Uterus (tissue), 4 donors: ENCODE results near the gene SLC25A22. TPM values are rescaled to one million over a fixed set of nuclear protein-coding genes. Genes with fewer than 3 reads are reported as not detected.

Experiments
- DNase-seq, 2 donors: peaks; one replicate each; pipeline ENCODE4 v3.0.0-alpha.2; 2019 to 2020
- H3K27ac ChIP-seq, 2 donors: fragments of 200-600 bp; sonication (generic); 1 replicate in 1 of 2; 2 replicates in 1 of 2; pipeline ENCODE4 v1.5.1; 2016 to 2018
- H3K27me3 ChIP-seq, 2 donors: fragments of 200-600 bp; sonication (generic); one replicate each; pipeline ENCODE4 v1.5.1; 2018 to 2019; ENCODE audit warnings: control low read depth in 1 of 2
- H3K36me3 ChIP-seq, 2 donors: fragments of 200-600 bp; sonication (generic); one replicate each; pipeline ENCODE4 v1.5.1; 2019; ENCODE audit warnings: control low read depth in 1 of 2
- H3K4me1 ChIP-seq, 2 donors: fragments of 200-600 bp; sonication (generic); one replicate each; pipeline ENCODE4 v1.5.1; 2018 to 2019; ENCODE audit warnings: control low read depth in 1 of 2
- H3K4me3 ChIP-seq, 2 donors: fragments of 200-600 bp; sonication (generic); 1 replicate in 1 of 2; 2 replicates in 1 of 2; pipeline ENCODE4 v1.5.1; 2018 to 2019; ENCODE audit warnings: mild to moderate bottlenecking in 1 of 2
- H3K9me3 ChIP-seq, 2 donors: fragments of 200-600 bp; sonication (generic); one replicate each; pipeline ENCODE4 v1.5.1; 2019; ENCODE audit warnings: control low read depth in 1 of 2
- CTCF ChIP-seq, 4 experiments: fragments of 200-600 bp in 2 of 4; fragments of 450-650 bp in 2 of 4; sonication (generic) in 2 of 4; IDR thresholded peaks; one replicate each; pipeline ENCODE4 v1.5.1; 2016 to 2019; ENCODE audit warnings: antibody characterized with exemption in 4 of 4, mild to moderate bottlenecking in 2 of 4, moderate library complexity in 1 of 4
- POLR2A ChIP-seq, 2 donors: fragments of 450-650 bp; IDR thresholded peaks; one replicate each; pipeline ENCODE4 v1.6.1; 2016; ENCODE audit warnings: antibody characterized with exemption in 2 of 2, mild to moderate bottlenecking in 1 of 2, moderate library complexity in 1 of 2
- intact Hi-C: fragments of 100-400 bp; cut with DNase I; formaldehyde crosslinking; loops from one replicate; pipeline ENCODE4 v1.15.1; 2023; ENCODE audit warnings: low total_unique reads
- total RNA-seq, 4 donors: library from RNA; depleted of rRNA in 3 of 4; stranded (reverse); fragments of >200 nt in 3 of 4; gene quantifications; one replicate each; pipeline versions ENCODE4 v1.1.0 to v1.2.4, GENCODE V29; 2014 to 2023
- donor health status: DM: yes; HTN: yes; CAD: no.

The SLC25A22 gene
- total RNA-seq, 4 donors from 2014 or later: 0.29 to 20.8 (median 5.4) TPM

- Histone ChIP-seq H3K27me3 (peaks cover 0 to 4% of the 10 kb centered on the region in 2 donors), H3K4me1 (peaks cover 6 to 18% of the 10 kb centered on the region in 2 donors), H3K4me3 (no peak overlapping the region), H3K36me3 (no peaks in the 10 kb centered on the region), H3K9me3 (no peaks in the 10 kb centered on the region), H3K27ac (no peak overlapping the region)
- DNase-seq: no peak
- TF ChIP-seq CTCF (IDR thresholded peaks at IDR 0.05): no peak
- no peak for TF ChIP-seq POLR2A (IDR thresholded peaks at IDR 0.05)
- intact Hi-C loops: no loop called here
Observed at GRCh38 chr11:791658-792534, 6.2 kb downstream of the SLC25A22 start.

- no peaks in the 10 kb centered on the region for H3K36me3 ChIP-seq
- TF ChIP-seq CTCF (IDR thresholded peaks at IDR 0.05) (no peak), POLR2A (IDR thresholded peaks at IDR 0.05) (no peak)
- H3K4me1 ChIP-seq: peaks cover 0 to 11% of the 10 kb centered on the region in 2 donors
- H3K9me3 ChIP-seq: no peaks in the 10 kb centered on the region
- peaks cover 0 to 4% of the 10 kb centered on the region in 2 donors for H3K27me3 ChIP-seq
- no peak overlapping the region for H3K4me3 ChIP-seq
- intact Hi-C loops: no loop called here
- no peak overlapping the region for H3K27ac ChIP-seq
- no peak for DNase-seq
Observed at GRCh38 chr11:790721-791564, 7.1 kb downstream of the SLC25A22 start.

- Histone ChIP-seq H3K9me3 (no peaks in the 10 kb centered on the region), H3K4me3 (no peak within 1 kb of the TSS), H3K27me3 (peaks cover 0 to 4% of the 10 kb centered on the region in 2 donors), H3K36me3 (no peaks in the 10 kb centered on the region), H3K4me1 (peaks cover 0 to 2% of the 10 kb centered on the region in 2 donors), H3K27ac (no peak within 1 kb of the TSS)
- peak in 1 of 2 donors; percentile 56 for DNase-seq
- intact Hi-C loops: no loop called here
- no peak for TF ChIP-seq CTCF (IDR thresholded peaks at IDR 0.05)
- TF ChIP-seq POLR2A (IDR thresholded peaks at IDR 0.05): no peak
Observed at GRCh38 chr11:789943-790342, 8.1 kb downstream of the SLC25A22 start, which contains the start of gene CEND1. Gene CEND1, minus strand, starts transcription at chr11:790090. Its CDS starts 1,514 bp downstream, at chr11:788576.

GRCh38 chr11:788953-789940, 8.8 kb downstream of the SLC25A22 start:
- Histone ChIP-seq H3K27me3 (peaks cover 0 to 4% of the 10 kb centered on the region in 2 donors), H3K4me1 (no peaks in the 10 kb centered on the region), H3K27ac (no peak overlapping the region), H3K36me3 (no peaks in the 10 kb centered on the region), H3K4me3 (no peak overlapping the region), H3K9me3 (no peaks in the 10 kb centered on the region)
- intact Hi-C loops: no loop called here
- no peak for DNase-seq
- TF ChIP-seq CTCF (IDR thresholded peaks at IDR 0.05) (no peak), POLR2A (IDR thresholded peaks at IDR 0.05) (no peak)
